ENCODE measurements around the gene TXNIP. TPM values are rescaled to one million over a fixed set of nuclear protein-coding genes. Genes with fewer than 3 reads are reported as not detected.

Gene TXNIP
- total RNA-seq, 1 donor from 2014 or later: 19.0 TPM

GRCh38 chr1:145979746-145980456 is 16.5 kb downstream of the TXNIP start:
- no peak for DNase-seq (ENCODE audit: low read depth)
- Histone ChIP-seq H3K27me3 (ENCODE audit: control insufficient read depth, insufficient read depth, low read length) (no peaks in the 10 kb centered on the region), H3K4me3 (ENCODE audit: low read depth, low read length) (no peak overlapping the region), H3K36me3 (ENCODE audit: control insufficient read depth, insufficient read depth, low read length) (no peaks in the 10 kb centered on the region)
- TF ChIP-seq CTCF (IDR thresholded peaks at IDR 0.05; ENCODE audit: insufficient read depth, low read length, poor library complexity, severe bottlenecking): no peak

- Histone ChIP-seq H3K27me3 (ENCODE audit: control insufficient read depth, insufficient read depth, low read length) (no peaks in the 10 kb centered on the region), H3K36me3 (ENCODE audit: control insufficient read depth, insufficient read depth, low read length) (no peaks in the 10 kb centered on the region), H3K4me3 (ENCODE audit: low read depth, low read length) (no peak overlapping the region)
- peak; percentile 100 for DNase-seq (ENCODE audit: low read depth)
- TF ChIP-seq CTCF (IDR thresholded peaks at IDR 0.05; ENCODE audit: insufficient read depth, low read length, poor library complexity, severe bottlenecking): no peak
Observed at GRCh38 chr1:145978854-145979745, 17.3 kb downstream of the TXNIP start.

- H3K27me3 ChIP-seq (ENCODE audit: control insufficient read depth, insufficient read depth, low read length): no peaks in the 10 kb centered on the region
- TF ChIP-seq CTCF (IDR thresholded peaks at IDR 0.05; ENCODE audit: insufficient read depth, low read length, poor library complexity, severe bottlenecking): no peak
- no peak for DNase-seq (ENCODE audit: low read depth)
- no peaks in the 10 kb centered on the region for H3K36me3 ChIP-seq (ENCODE audit: control insufficient read depth, insufficient read depth, low read length)
- H3K4me3 ChIP-seq (ENCODE audit: low read depth, low read length): no peak overlapping the region
Observed at GRCh38 chr1:145978471-145978853, 17.9 kb downstream of the TXNIP start.

- Histone ChIP-seq H3K4me3 (ENCODE audit: low read depth, low read length) (no peak overlapping the region), H3K36me3 (ENCODE audit: control insufficient read depth, insufficient read depth, low read length) (no peaks in the 10 kb centered on the region), H3K27me3 (ENCODE audit: control insufficient read depth, insufficient read depth, low read length) (no peaks in the 10 kb centered on the region)
- TF ChIP-seq CTCF (IDR thresholded peaks at IDR 0.05; ENCODE audit: insufficient read depth, low read length, poor library complexity, severe bottlenecking): peak; percentile 75
- DNase-seq (ENCODE audit: low read depth): no peak
Observed at GRCh38 chr1:145977486-145978470, 18.6 kb downstream of the TXNIP start.

GRCh38 chr1:145977016-145977415 is 19.4 kb downstream of the TXNIP start:
- Histone ChIP-seq H3K27me3 (ENCODE audit: control insufficient read depth, insufficient read depth, low read length) (no peaks in the 10 kb centered on the region), H3K4me3 (ENCODE audit: low read depth, low read length) (no peak overlapping the region), H3K36me3 (ENCODE audit: control insufficient read depth, insufficient read depth, low read length) (no peaks in the 10 kb centered on the region)
- no peak for TF ChIP-seq CTCF (IDR thresholded peaks at IDR 0.05; ENCODE audit: insufficient read depth, low read length, poor library complexity, severe bottlenecking)
- no peak for DNase-seq (ENCODE audit: low read depth)
